Measurements from ENCODE around the gene THSD4. TPM values are rescaled to one million over a fixed set of nuclear protein-coding genes. Genes with fewer than 3 reads are reported as not detected.
"Not testable (repeated sequence)": the region's sequence is repeated elsewhere in the genome, so short reads cannot be mapped to it uniquely, and the experiment has no call there.

THSD4 gene
- total and polyA plus RNA-seq, 9 of the 15 experiments (the other 6 are each of a cell fraction or from before 2014, with no cell fraction given): 0.04 TPM; not detected in 5

DNA sequence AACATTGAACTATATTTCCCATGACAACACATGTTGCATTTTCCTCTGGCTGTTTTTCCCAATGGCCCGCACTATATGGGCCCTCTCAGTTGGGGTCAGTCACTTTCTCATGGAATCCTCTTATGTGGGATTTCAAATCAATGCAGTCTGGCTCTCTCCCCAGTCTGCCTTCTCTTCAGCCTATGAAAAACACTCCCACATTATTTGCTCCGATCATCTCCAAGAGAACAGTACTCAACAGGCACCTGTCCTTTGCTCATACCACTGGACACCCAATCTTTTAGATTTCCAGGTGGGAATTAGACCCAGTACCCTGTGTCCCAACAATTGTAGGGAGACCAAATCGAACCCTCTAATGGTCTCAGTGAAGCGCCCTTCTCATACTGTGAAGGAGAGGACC is 251.3 kb downstream of the THSD4 start (continued):
- TF ChIP-seq, protein P1, sequence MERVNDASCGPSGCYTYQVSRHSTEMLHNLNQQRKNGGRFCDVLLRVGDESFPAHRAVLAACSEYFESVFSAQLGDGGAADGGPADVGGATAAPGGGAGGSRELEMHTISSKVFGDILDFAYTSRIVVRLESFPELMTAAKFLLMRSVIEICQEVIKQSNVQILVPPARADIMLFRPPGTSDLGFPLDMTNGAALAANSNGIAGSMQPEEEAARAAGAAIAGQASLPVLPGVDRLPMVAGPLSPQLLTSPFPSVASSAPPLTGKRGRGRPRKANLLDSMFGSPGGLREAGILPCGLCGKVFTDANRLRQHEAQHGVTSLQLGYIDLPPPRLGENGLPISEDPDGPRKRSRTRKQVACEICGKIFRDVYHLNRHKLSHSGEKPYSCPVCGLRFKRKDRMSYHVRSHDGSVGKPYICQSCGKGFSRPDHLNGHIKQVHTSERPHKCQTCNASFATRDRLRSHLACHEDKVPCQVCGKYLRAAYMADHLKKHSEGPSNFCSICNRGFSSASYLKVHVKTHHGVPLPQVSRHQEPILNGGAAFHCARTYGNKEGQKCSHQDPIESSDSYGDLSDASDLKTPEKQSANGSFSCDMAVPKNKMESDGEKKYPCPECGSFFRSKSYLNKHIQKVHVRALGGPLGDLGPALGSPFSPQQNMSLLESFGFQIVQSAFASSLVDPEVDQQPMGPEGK (CRISPR knock-in tag; IDR thresholded peaks at IDR 0.05; ENCODE audit: borderline replicate concordance): no peak
- no peak for TF ChIP-seq HEY1 (CRISPR knock-in tag; IDR thresholded peaks at IDR 0.05; ENCODE audit: borderline replicate concordance)

DNA sequence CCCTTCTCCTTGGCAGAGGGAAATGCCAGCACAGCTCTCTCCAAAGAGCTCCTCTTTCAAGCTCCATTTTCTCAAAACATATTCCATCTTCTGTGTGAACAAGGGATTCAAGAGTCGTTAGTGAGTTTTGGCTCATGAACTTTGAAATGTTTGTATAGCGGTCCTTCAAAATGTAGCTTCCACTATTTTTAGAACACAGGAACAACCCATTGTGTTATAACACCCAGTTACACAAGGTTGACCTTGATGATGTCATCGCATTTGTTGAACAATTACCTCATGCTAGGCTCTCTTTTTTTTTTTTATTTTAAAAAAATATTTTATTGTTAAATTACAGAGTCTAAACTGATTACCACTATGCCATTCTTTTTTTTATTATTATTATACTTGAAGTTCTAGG is 251.7 kb downstream of the THSD4 start:
- H3K4me3 ChIP-seq: no peak overlapping the region
- H4K20me1 ChIP-seq (replicated peaks; ENCODE audit: control insufficient read depth, insufficient read depth, low read length): no peaks in the 10 kb centered on the region
- H3K4me1 ChIP-seq (replicated peaks in 1 of 2; ENCODE audit: control insufficient read depth in 2 of 2, insufficient read depth in 2 of 2, low read length in 2 of 2): no peaks in the 10 kb centered on the region
- H3K79me2 ChIP-seq (ENCODE audit: control insufficient read depth, insufficient read depth, low read length): no peaks in the 10 kb centered on the region
- no peaks in the 10 kb centered on the region for H3K9me1 ChIP-seq (ENCODE audit: control insufficient read depth, insufficient read depth, low read length)
- DNase-seq (ENCODE audit: extremely low read depth in 1 of 4, low spot score in 3 of 4): no peak
- ATAC-seq: no peak
- 2% methylated on average over 3 of the region's 3 CpGs for WGBS (ENCODE audit: insufficient coverage, low coverage, missing lambda C conversion rate)
- no peak overlapping the region for H3K9ac ChIP-seq (ENCODE audit: insufficient read depth in 1 of 2, low read depth in 2 of 2, low read length in 2 of 2)
- in situ Hi-C loops (cut with MboI) (no loop called here), intact Hi-C loops (cut with micrococcal nuclease) (no loop called here)
- POLR2A ChIA-PET: interaction anchor here (0.8 to 1.0 kb wide), 2 partner anchors 11 to 157 kb away, joined by 3 read pairs; no protein-coding TSS in a partner anchor
- H2AFZ ChIP-seq (ENCODE audit: low read depth, low read length): no peak overlapping the region
- CTCF ChIA-PET (ENCODE audit: low intra/inter-chr PET ratio): no interaction called here
- H3K36me3 ChIP-seq (ENCODE audit: control insufficient read depth, insufficient read depth, low read length): no peaks in the 10 kb centered on the region
- no peak overlapping the region for H3K4me2 ChIP-seq (ENCODE audit: insufficient read depth, low read length)
- H3K9me3 ChIP-seq (replicated peaks; ENCODE audit: control insufficient read depth, insufficient read depth, low read depth, low read length): no peaks in the 10 kb centered on the region
- no peak overlapping the region for H3K27ac ChIP-seq (ENCODE audit: extremely low read depth, low read depth, low read length)
- BruUV-seq (replicated peaks): no TSS peak
- TF ChIP-seq GABPB1 (CRISPR knock-in tag; IDR thresholded peaks at IDR 0.05): no peak
- TF ChIP-seq, protein P2, sequence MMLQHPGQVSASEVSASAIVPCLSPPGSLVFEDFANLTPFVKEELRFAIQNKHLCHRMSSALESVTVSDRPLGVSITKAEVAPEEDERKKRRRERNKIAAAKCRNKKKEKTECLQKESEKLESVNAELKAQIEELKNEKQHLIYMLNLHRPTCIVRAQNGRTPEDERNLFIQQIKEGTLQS (IDR thresholded peaks at IDR 0.05): peak; percentile 42; the same call in 1 of the 2 replicates
- TF ChIP-seq, protein P2 (CRISPR knock-in tag; conservative IDR thresholded peaks at IDR 0.05): no peak
- H3K27me3 ChIP-seq (ENCODE audit: control insufficient read depth in 2 of 2, insufficient read depth in 2 of 2, low read length in 2 of 2): peaks cover 0 to 3% of the 10 kb centered on the region in 2 experiments; a peak in 1 of 5 replicates
- FAIRE-seq: no peak

- H3K9ac ChIP-seq (ENCODE audit: insufficient read depth in 1 of 2, low read depth in 2 of 2, low read length in 2 of 2); BruUV-seq (replicated peaks); H3K79me2 ChIP-seq (ENCODE audit: control insufficient read depth, insufficient read depth, low read length); POLR2A ChIA-PET; DNase-seq (ENCODE audit: extremely low read depth in 1 of 4, low spot score in 3 of 4); ATAC-seq; H3K4me2 ChIP-seq (ENCODE audit: insufficient read depth, low read length); H3K36me3 ChIP-seq (ENCODE audit: control insufficient read depth, insufficient read depth, low read length); H4K20me1 ChIP-seq (replicated peaks; ENCODE audit: control insufficient read depth, insufficient read depth, low read length); intact Hi-C loops (cut with micrococcal nuclease); H3K9me3 ChIP-seq (replicated peaks; ENCODE audit: control insufficient read depth, insufficient read depth, low read depth, low read length); H3K27me3 ChIP-seq (ENCODE audit: control insufficient read depth in 2 of 2, insufficient read depth in 2 of 2, low read length in 2 of 2); H3K27ac ChIP-seq (ENCODE audit: extremely low read depth, low read depth, low read length); CTCF ChIA-PET (ENCODE audit: low intra/inter-chr PET ratio); H3K9me1 ChIP-seq (ENCODE audit: control insufficient read depth, insufficient read depth, low read length); in situ Hi-C loops (cut with MboI); H2AFZ ChIP-seq (ENCODE audit: low read depth, low read length); H3K4me3 ChIP-seq; H3K4me1 ChIP-seq (replicated peaks in 1 of 2; ENCODE audit: control insufficient read depth in 2 of 2, insufficient read depth in 2 of 2, low read length in 2 of 2); FAIRE-seq: not testable (repeated sequence)
- WGBS (ENCODE audit: insufficient coverage, low coverage, missing lambda C conversion rate): no CpG with 5 or more reads among the region's 1 CpG
Observed at GRCh38 chr15:71367737-71368136, 252.5 kb downstream of the THSD4 start.
